Measurements from ENCODE around the gene TRRAP.

TRRAP gene

GRCh38 chr7:98955992-98956391 is 77.7 kb downstream of the TRRAP start:
- H3K27ac ChIP-seq = no peak overlapping the region
- H3K9me3 ChIP-seq = no peaks in the 10 kb centered on the region
- peaks cover 100% of the 10 kb centered on the region for H3K36me3 ChIP-seq
- no peaks in the 10 kb centered on the region for H3K27me3 ChIP-seq
- no peak overlapping the region for H3K4me3 ChIP-seq (ENCODE audit: low read depth in 1 of 2, low read length in 1 of 2)
- H3K4me1 ChIP-seq (ENCODE audit: control insufficient read depth in 1 of 2, insufficient read depth in 1 of 2, low read depth in 1 of 2, low read length in 1 of 2) = no peaks in the 10 kb centered on the region
- TF ChIP-seq CTCF (IDR thresholded peaks at IDR 0.05) = no peak

GRCh38 chr7:98956469-98956868 is 78.1 kb downstream of the TRRAP start:
- no peak for TF ChIP-seq CTCF (IDR thresholded peaks at IDR 0.05)
- H3K9me3 ChIP-seq = no peaks in the 10 kb centered on the region
- H3K27me3 ChIP-seq = no peaks in the 10 kb centered on the region
- H3K36me3 ChIP-seq = peaks cover 100% of the 10 kb centered on the region
- no peaks in the 10 kb centered on the region for H3K4me1 ChIP-seq (ENCODE audit: control insufficient read depth in 1 of 2, insufficient read depth in 1 of 2, low read depth in 1 of 2, low read length in 1 of 2)
- H3K4me3 ChIP-seq (ENCODE audit: low read depth in 1 of 2, low read length in 1 of 2) = no peak overlapping the region
- no peak overlapping the region for H3K27ac ChIP-seq

GRCh38 chr7:98956937-98957336 is 78.6 kb downstream of the TRRAP start:
- H3K4me3 ChIP-seq (ENCODE audit: low read depth in 1 of 2, low read length in 1 of 2) = no peak overlapping the region
- H3K27me3 ChIP-seq = no peaks in the 10 kb centered on the region
- H3K4me1 ChIP-seq (ENCODE audit: control insufficient read depth in 1 of 2, insufficient read depth in 1 of 2, low read depth in 1 of 2, low read length in 1 of 2) = no peaks in the 10 kb centered on the region
- H3K27ac ChIP-seq = no peak overlapping the region
- H3K36me3 ChIP-seq = peaks cover 100% of the 10 kb centered on the region
- TF ChIP-seq CTCF (IDR thresholded peaks at IDR 0.05) = no peak
- no peaks in the 10 kb centered on the region for H3K9me3 ChIP-seq

GRCh38 chr7:98957766-98958165 is 79.4 kb downstream of the TRRAP start:
- Histone ChIP-seq H3K27ac (no peak overlapping the region), H3K4me3 (ENCODE audit: low read depth in 1 of 2, low read length in 1 of 2) (no peak overlapping the region), H3K36me3 (peaks cover 100% of the 10 kb centered on the region), H3K9me3 (no peaks in the 10 kb centered on the region), H3K4me1 (ENCODE audit: control insufficient read depth in 1 of 2, insufficient read depth in 1 of 2, low read depth in 1 of 2, low read length in 1 of 2) (no peaks in the 10 kb centered on the region), H3K27me3 (no peaks in the 10 kb centered on the region)
- no peak for TF ChIP-seq CTCF (IDR thresholded peaks at IDR 0.05)

- Histone ChIP-seq H3K4me3 (ENCODE audit: low read depth in 1 of 2, low read length in 1 of 2) (no peak overlapping the region), H3K27me3 (no peaks in the 10 kb centered on the region), H3K9me3 (no peaks in the 10 kb centered on the region), H3K27ac (no peak overlapping the region), H3K36me3 (peaks cover 100% of the 10 kb centered on the region), H3K4me1 (ENCODE audit: control insufficient read depth in 1 of 2, insufficient read depth in 1 of 2, low read depth in 1 of 2, low read length in 1 of 2) (no peaks in the 10 kb centered on the region)
- TF ChIP-seq CTCF (IDR thresholded peaks at IDR 0.05) = no peak
Measured at GRCh38 chr7:98958968-98959367, 80.6 kb downstream of the TRRAP start.

- Histone ChIP-seq H3K4me3 (ENCODE audit: low read depth in 1 of 2, low read length in 1 of 2) (no peak overlapping the region), H3K36me3 (peaks cover 100% of the 10 kb centered on the region), H3K4me1 (ENCODE audit: control insufficient read depth in 1 of 2, insufficient read depth in 1 of 2, low read depth in 1 of 2, low read length in 1 of 2) (no peaks in the 10 kb centered on the region), H3K27ac (no peak overlapping the region), H3K27me3 (no peaks in the 10 kb centered on the region), H3K9me3 (no peaks in the 10 kb centered on the region)
- no peak for TF ChIP-seq CTCF (IDR thresholded peaks at IDR 0.05)
Measured at GRCh38 chr7:98963305-98963704, 85.0 kb downstream of the TRRAP start.
